Panc1 (cell line): ENCODE results near the gene GRID2IP.

ENCODE experiments used
- POLR2AphosphoS5 ChIP-seq: IDR thresholded peaks from 2 replicates; pipeline ENCODE4 v1.6.1; 2012; ENCODE audit warnings: mild to moderate bottlenecking, low read depth, low read length, moderate library complexity
- TF ChIP-seq, protein P1 (sequence below): fragments of 450-650 bp; IDR thresholded peaks from 2 replicates; pipeline ENCODE4 v1.5.1; 2017; ENCODE audit warnings: mild to moderate bottlenecking
- TF ChIP-seq, protein P2 (sequence below), 2 experiments: IDR thresholded peaks; 2 replicates each; pipeline ENCODE4 v1.6.1; 2011 to 2012; ENCODE audit warnings: low read depth in 2 of 2, control low read depth in 1 of 2, low read length in 1 of 2, mild to moderate bottlenecking in 1 of 2, moderate library complexity in 1 of 2; ENCODE audit not compliant: insufficient read depth in 1 of 2

DNA sequence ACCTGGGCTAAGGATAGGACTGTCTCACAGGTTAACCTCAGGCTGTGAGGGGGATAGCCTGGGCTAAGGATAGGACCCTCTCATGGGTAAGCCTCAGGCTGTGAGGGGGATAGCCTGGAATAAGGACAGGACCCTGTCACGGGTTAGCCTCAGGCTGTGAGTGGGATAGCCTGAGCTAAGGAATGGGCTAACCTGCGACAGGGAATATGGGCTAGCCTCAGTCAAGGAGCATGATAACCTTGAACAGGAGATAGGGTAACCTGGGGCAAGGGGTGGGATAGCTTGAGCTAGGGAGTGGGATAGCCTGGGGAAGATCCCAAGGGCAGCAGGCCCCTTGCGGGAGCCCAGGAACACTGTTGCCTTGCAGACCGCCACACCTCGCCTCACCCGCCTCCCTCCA, 42.7 kb downstream of the GRID2IP start:
- TF ChIP-seq, protein P1, sequence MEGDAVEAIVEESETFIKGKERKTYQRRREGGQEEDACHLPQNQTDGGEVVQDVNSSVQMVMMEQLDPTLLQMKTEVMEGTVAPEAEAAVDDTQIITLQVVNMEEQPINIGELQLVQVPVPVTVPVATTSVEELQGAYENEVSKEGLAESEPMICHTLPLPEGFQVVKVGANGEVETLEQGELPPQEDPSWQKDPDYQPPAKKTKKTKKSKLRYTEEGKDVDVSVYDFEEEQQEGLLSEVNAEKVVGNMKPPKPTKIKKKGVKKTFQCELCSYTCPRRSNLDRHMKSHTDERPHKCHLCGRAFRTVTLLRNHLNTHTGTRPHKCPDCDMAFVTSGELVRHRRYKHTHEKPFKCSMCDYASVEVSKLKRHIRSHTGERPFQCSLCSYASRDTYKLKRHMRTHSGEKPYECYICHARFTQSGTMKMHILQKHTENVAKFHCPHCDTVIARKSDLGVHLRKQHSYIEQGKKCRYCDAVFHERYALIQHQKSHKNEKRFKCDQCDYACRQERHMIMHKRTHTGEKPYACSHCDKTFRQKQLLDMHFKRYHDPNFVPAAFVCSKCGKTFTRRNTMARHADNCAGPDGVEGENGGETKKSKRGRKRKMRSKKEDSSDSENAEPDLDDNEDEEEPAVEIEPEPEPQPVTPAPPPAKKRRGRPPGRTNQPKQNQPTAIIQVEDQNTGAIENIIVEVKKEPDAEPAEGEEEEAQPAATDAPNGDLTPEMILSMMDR = no peak
- TF ChIP-seq, protein P2, sequence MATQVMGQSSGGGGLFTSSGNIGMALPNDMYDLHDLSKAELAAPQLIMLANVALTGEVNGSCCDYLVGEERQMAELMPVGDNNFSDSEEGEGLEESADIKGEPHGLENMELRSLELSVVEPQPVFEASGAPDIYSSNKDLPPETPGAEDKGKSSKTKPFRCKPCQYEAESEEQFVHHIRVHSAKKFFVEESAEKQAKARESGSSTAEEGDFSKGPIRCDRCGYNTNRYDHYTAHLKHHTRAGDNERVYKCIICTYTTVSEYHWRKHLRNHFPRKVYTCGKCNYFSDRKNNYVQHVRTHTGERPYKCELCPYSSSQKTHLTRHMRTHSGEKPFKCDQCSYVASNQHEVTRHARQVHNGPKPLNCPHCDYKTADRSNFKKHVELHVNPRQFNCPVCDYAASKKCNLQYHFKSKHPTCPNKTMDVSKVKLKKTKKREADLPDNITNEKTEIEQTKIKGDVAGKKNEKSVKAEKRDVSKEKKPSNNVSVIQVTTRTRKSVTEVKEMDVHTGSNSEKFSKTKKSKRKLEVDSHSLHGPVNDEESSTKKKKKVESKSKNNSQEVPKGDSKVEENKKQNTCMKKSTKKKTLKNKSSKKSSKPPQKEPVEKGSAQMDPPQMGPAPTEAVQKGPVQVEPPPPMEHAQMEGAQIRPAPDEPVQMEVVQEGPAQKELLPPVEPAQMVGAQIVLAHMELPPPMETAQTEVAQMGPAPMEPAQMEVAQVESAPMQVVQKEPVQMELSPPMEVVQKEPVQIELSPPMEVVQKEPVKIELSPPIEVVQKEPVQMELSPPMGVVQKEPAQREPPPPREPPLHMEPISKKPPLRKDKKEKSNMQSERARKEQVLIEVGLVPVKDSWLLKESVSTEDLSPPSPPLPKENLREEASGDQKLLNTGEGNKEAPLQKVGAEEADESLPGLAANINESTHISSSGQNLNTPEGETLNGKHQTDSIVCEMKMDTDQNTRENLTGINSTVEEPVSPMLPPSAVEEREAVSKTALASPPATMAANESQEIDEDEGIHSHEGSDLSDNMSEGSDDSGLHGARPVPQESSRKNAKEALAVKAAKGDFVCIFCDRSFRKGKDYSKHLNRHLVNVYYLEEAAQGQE (IDR thresholded peaks at IDR 0.05; ENCODE audit: insufficient read depth in 1 of 2, low read depth in 2 of 2, low read length in 1 of 2) = no peak
- TF ChIP-seq POLR2AphosphoS5 = no peak
